HEK293T (cell line): ENCODE measurements around the gene SEMA5A.

Source experiments
- BHLHE40 ChIP-seq: fragments of 450-650 bp; IDR thresholded peaks from 2 replicates; pipeline ENCODE4 v1.6.1; 2016; ENCODE audit warnings: mild to moderate bottlenecking, moderate library complexity, borderline replicate concordance
- CTBP1 ChIP-seq: fragments of 450-650 bp; IDR thresholded peaks from 2 replicates; pipeline ENCODE4 v1.6.1; 2016; ENCODE audit warnings: borderline replicate concordance
- FOXA1 ChIP-seq: fragments of 450-650 bp; IDR thresholded peaks from 2 replicates; pipeline ENCODE4 v1.6.1; 2016; ENCODE audit warnings: mild to moderate bottlenecking
- FOXK2 ChIP-seq: fragments of 450-650 bp; IDR thresholded peaks from 2 replicates; pipeline ENCODE4 v1.6.1; 2016; ENCODE audit warnings: mild to moderate bottlenecking
- HDGF ChIP-seq: fragments of 450-650 bp; IDR thresholded peaks from 2 replicates; pipeline ENCODE4 v1.6.1; 2017; ENCODE audit warnings: antibody characterized with exemption, borderline replicate concordance
- NFRKB ChIP-seq: fragments of 450-650 bp; IDR thresholded peaks from 2 replicates; pipeline ENCODE4 v1.6.1; 2016; ENCODE audit warnings: mild to moderate bottlenecking, moderate library complexity
- SP1 ChIP-seq: fragments of 450-650 bp; IDR thresholded peaks from 2 replicates; pipeline ENCODE4 v1.6.1; 2017
- SUZ12 ChIP-seq: fragments of 450-650 bp; IDR thresholded peaks from 2 replicates; pipeline ENCODE4 v1.6.1; 2016; ENCODE audit warnings: mild to moderate bottlenecking
- TARDBP ChIP-seq: fragments of 450-650 bp; IDR thresholded peaks from 2 replicates; pipeline ENCODE4 v1.6.1; 2016
- ZNF384 ChIP-seq: fragments of 450-650 bp; IDR thresholded peaks from 2 replicates; pipeline ENCODE4 v1.6.1; 2016

DNA sequence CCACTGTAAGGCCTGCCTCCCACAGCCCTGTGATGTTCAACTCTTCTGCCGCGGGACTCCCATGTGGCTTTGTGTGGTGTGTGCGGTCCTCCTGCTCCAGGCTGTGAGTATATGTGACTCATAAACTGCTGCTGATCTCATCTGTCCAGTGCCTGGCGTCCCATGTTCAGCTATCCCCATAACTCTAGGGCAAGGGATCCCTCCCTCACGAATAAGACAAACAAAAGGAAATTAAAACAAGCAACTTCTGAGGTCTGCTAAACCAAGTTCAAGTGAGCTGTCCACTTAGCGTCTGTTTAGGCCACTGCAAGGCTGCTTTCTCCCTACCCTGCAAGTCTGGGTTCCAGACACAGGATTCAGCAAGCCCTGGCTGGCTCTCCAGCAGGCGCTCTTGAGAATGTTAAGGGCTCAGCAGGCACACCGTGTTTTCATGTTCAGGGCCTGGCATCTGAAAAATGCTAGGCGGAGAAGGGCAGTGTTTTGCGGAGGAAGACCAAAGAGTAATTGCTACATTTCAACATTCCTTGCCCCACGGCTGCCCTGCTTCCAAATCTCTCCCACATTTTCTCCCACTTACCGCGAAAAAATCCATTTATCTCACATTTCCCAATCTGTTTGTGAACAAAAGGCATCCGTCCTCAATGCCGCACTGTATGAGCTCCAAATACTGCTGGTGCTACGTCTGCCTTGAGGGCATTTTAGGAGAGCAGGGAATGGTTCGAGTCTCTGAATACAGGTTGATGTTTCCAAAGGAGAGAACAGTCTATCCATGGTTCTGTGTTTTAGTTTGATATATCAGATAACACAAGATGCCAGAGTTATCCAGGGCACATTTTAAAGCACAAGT is 280.2 kb downstream of the SEMA5A start:
- TF ChIP-seq NFRKB: no peak
- TF ChIP-seq SUZ12: no peak
- TF ChIP-seq FOXK2: no peak
- no peak for TF ChIP-seq BHLHE40
- no peak for TF ChIP-seq TARDBP
- TF ChIP-seq FOXA1: no peak
- no peak for TF ChIP-seq CTBP1
- TF ChIP-seq ZNF384: no peak
- TF ChIP-seq SP1: no peak
- TF ChIP-seq HDGF: no peak
